HG02840 (cell line): Measurements from ENCODE around the gene CSRP2.

Experiments used
- ATAC-seq: cut with Tn5 transposase; IDR thresholded peaks from one replicate; pipeline ENCODE4 v1.9.1; 2021; ENCODE audit warnings: mild to moderate bottlenecking, moderate library complexity, moderate number of reproducible peaks; ENCODE audit not compliant: unreplicated experiment, low FRiP score

Gene CSRP2

GRCh38 chr12:76895796-76896195 lies 17.0 kb upstream of the CSRP2 start:
- ATAC-seq, result no peak

GRCh38 chr12:76891609-76892008 lies 12.8 kb upstream of the CSRP2 start:
- no peak for ATAC-seq

- no peak for ATAC-seq
Measured at GRCh38 chr12:76890151-76891143, 11.6 kb upstream of the CSRP2 start.

- ATAC-seq, result no peak
Measured at GRCh38 chr12:76888775-76889174, 10.0 kb upstream of the CSRP2 start.

GRCh38 chr12:76883811-76884210 lies 5.0 kb upstream of the CSRP2 start:
- ATAC-seq, result no peak

- no peak for ATAC-seq
Measured at GRCh38 chr12:76883151-76883550, 4.3 kb upstream of the CSRP2 start.

GRCh38 chr12:76882367-76882766 lies 3.5 kb upstream of the CSRP2 start:
- no peak for ATAC-seq

- ATAC-seq, result no peak
Measured at GRCh38 chr12:76881142-76881541, 2.3 kb upstream of the CSRP2 start.

GRCh38 chr12:76880519-76881023 lies 1.8 kb upstream of the CSRP2 start:
- no peak for ATAC-seq

GRCh38 chr12:76879710-76880518 lies 1.1 kb upstream of the CSRP2 start:
- no peak for ATAC-seq

GRCh38 chr12:76878099-76878898 lies 520 bp downstream of the CSRP2 start:
- peak; percentile 50 for ATAC-seq

- ATAC-seq, result no peak
Measured at GRCh38 chr12:76876696-76877229, 2.1 kb downstream of the CSRP2 start.

- ATAC-seq, result no peak
Measured at GRCh38 chr12:76874491-76875190, 4.2 kb downstream of the CSRP2 start.

GRCh38 chr12:76874027-76874426 lies 4.8 kb downstream of the CSRP2 start:
- ATAC-seq, result no peak

- ATAC-seq, result no peak
Measured at GRCh38 chr12:76872415-76872814, 6.4 kb downstream of the CSRP2 start.

- ATAC-seq, result no peak
Measured at GRCh38 chr12:76871742-76872141, 7.1 kb downstream of the CSRP2 start.

- no peak for ATAC-seq
Measured at GRCh38 chr12:76871082-76871481, 7.7 kb downstream of the CSRP2 start.

- no peak for ATAC-seq
Measured at GRCh38 chr12:76866726-76867125, 12.1 kb downstream of the CSRP2 start.

- ATAC-seq, result no peak
Measured at GRCh38 chr12:76866151-76866567, 12.7 kb downstream of the CSRP2 start.
